HepG2 (cell line): ENCODE data around the gene ZDHHC14.

ENCODE experiments used
- CTCF ChIP-seq: sonication (generic); formaldehyde crosslinking; IDR thresholded peaks from 2 replicates; pipeline ENCODE4 v1.5.0; 2020; ENCODE audit warnings: mild to moderate bottlenecking, missing genetic modification reagents, moderate library complexity
- ELF4 ChIP-seq: sonication (generic); formaldehyde crosslinking; IDR thresholded peaks from 2 replicates; pipeline ENCODE4 v1.5.0; 2020; ENCODE audit warnings: missing genetic modification reagents, mild to moderate bottlenecking, moderate library complexity, borderline replicate concordance
- FOXK2 ChIP-seq: fragments of 450-650 bp; IDR thresholded peaks from 2 replicates; pipeline ENCODE4 v1.6.1; 2016
- PHF8 ChIP-seq: sonication (generic); formaldehyde crosslinking; IDR thresholded peaks from 2 replicates; pipeline ENCODE4 v1.5.0; 2020; ENCODE audit warnings: missing genetic modification reagents
- POLR2A ChIP-seq, 2 experiments: IDR thresholded peaks; 2 replicates each; pipeline ENCODE4 v1.6.1; 2011; ENCODE audit warnings: low read depth in 2 of 2, low read length in 2 of 2, mild to moderate bottlenecking in 1 of 2, moderate library complexity in 1 of 2; ENCODE audit not compliant: insufficient read depth in 1 of 2
- POLR2AphosphoS5 ChIP-seq: IDR thresholded peaks from 2 replicates; pipeline ENCODE4 v1.6.1; 2012; ENCODE audit warnings: low read depth, low read length
- RNF219 ChIP-seq: sonication (generic); formaldehyde crosslinking; IDR thresholded peaks from 2 replicates; pipeline ENCODE4 v1.5.0; 2020; ENCODE audit warnings: mild to moderate bottlenecking, missing genetic modification reagents
- TAF1 ChIP-seq: sonication (generic); formaldehyde crosslinking; IDR thresholded peaks from 2 replicates; pipeline ENCODE4 v1.4.0; 2020; ENCODE audit warnings: missing genetic modification reagents
- TBL1XR1 ChIP-seq: fragments of 150-350 bp; IDR thresholded peaks from 2 replicates; pipeline ENCODE4 v1.6.1; 2014; ENCODE audit warnings: borderline replicate concordance, low read length; ENCODE audit not compliant: partially characterized antibody
- ZNF781 ChIP-seq: sonication (generic); formaldehyde crosslinking; IDR thresholded peaks from 2 replicates; pipeline ENCODE4 v1.5.1; 2020; ENCODE audit warnings: borderline replicate concordance, mild to moderate bottlenecking, missing genetic modification reagents; ENCODE audit errors: not compliant biosample characterization
- TF ChIP-seq, protein P1 (sequence below): sonication (generic); formaldehyde crosslinking; IDR thresholded peaks from 2 replicates; pipeline ENCODE4 v1.5.0; 2020; ENCODE audit warnings: missing genetic modification reagents
- TF ChIP-seq, protein P2 (sequence below): sonication (generic); formaldehyde crosslinking; IDR thresholded peaks from 2 replicates; pipeline ENCODE4 v1.5.1; 2020; ENCODE audit warnings: mild to moderate bottlenecking, missing genetic modification reagents, moderate library complexity
- TF ChIP-seq, protein P3 (sequence below): conservative IDR thresholded peaks from 2 replicates; pipeline ENCODE4 v1.6.1; 2018; ENCODE audit warnings: missing genetic modification reagents

GRCh38 chr6:157667211-157668008 lies 286.4 kb downstream of the ZDHHC14 start:
- TF ChIP-seq CTCF (CRISPR knock-in tag) (peak; percentile 86), POLR2A (IDR thresholded peaks at IDR 0.05; ENCODE audit: insufficient read depth in 1 of 2, low read depth in 2 of 2, low read length in 2 of 2) (no peak), PHF8 (no peak), RNF219 (CRISPR knock-in tag) (no peak), TAF1 (CRISPR knock-in tag) (no peak), ZNF781 (CRISPR knock-in tag) (no peak), ELF4 (CRISPR knock-in tag) (no peak), POLR2AphosphoS5 (no peak), FOXK2 (no peak), TBL1XR1 (no peak)
- TF ChIP-seq, protein P1, sequence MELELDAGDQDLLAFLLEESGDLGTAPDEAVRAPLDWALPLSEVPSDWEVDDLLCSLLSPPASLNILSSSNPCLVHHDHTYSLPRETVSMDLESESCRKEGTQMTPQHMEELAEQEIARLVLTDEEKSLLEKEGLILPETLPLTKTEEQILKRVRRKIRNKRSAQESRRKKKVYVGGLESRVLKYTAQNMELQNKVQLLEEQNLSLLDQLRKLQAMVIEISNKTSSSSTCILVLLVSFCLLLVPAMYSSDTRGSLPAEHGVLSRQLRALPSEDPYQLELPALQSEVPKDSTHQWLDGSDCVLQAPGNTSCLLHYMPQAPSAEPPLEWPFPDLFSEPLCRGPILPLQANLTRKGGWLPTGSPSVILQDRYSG (CRISPR knock-in tag), result no peak
- TF ChIP-seq, protein P2, sequence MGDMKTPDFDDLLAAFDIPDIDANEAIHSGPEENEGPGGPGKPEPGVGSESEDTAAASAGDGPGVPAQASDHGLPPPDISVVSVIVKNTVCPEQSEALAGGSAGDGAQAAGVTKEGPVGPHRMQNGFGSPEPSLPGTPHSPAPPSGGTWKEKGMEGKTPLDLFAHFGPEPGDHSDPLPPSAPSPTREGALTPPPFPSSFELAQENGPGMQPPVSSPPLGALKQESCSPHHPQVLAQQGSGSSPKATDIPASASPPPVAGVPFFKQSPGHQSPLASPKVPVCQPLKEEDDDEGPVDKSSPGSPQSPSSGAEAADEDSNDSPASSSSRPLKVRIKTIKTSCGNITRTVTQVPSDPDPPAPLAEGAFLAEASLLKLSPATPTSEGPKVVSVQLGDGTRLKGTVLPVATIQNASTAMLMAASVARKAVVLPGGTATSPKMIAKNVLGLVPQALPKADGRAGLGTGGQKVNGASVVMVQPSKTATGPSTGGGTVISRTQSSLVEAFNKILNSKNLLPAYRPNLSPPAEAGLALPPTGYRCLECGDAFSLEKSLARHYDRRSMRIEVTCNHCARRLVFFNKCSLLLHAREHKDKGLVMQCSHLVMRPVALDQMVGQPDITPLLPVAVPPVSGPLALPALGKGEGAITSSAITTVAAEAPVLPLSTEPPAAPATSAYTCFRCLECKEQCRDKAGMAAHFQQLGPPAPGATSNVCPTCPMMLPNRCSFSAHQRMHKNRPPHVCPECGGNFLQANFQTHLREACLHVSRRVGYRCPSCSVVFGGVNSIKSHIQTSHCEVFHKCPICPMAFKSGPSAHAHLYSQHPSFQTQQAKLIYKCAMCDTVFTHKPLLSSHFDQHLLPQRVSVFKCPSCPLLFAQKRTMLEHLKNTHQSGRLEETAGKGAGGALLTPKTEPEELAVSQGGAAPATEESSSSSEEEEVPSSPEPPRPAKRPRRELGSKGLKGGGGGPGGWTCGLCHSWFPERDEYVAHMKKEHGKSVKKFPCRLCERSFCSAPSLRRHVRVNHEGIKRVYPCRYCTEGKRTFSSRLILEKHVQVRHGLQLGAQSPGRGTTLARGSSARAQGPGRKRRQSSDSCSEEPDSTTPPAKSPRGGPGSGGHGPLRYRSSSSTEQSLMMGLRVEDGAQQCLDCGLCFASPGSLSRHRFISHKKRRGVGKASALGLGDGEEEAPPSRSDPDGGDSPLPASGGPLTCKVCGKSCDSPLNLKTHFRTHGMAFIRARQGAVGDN (CRISPR knock-in tag), result no peak
- TF ChIP-seq, protein P3, sequence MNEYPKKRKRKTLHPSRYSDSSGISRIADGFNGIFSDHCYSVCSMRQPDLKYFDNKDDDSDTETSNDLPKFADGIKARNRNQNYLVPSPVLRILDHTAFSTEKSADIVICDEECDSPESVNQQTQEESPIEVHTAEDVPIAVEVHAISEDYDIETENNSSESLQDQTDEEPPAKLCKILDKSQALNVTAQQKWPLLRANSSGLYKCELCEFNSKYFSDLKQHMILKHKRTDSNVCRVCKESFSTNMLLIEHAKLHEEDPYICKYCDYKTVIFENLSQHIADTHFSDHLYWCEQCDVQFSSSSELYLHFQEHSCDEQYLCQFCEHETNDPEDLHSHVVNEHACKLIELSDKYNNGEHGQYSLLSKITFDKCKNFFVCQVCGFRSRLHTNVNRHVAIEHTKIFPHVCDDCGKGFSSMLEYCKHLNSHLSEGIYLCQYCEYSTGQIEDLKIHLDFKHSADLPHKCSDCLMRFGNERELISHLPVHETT, result no peak
